GM23338 (cell line): ENCODE measurements around the gene GDA. TPM values are rescaled to one million over a fixed set of nuclear protein-coding genes. Genes with fewer than 3 reads are reported as not detected.

Experiments used
- ATAC-seq: fragments of 200-7000 bp; cut with Tn5 transposase; 3 replicates; pipeline ENCODE4 v1.9.1; 2020
- DNase-seq: peaks from one replicate; pipeline ENCODE4 v3.0.0-alpha.2; 2015; ENCODE audit warnings: low spot score
- H2AFZ ChIP-seq: fragments of 200-600 bp; sonication (generic); 2 replicates; pipeline ENCODE4 v1.8.0; 2016; ENCODE audit warnings: antibody characterized with exemption, mild to moderate bottlenecking, moderate library complexity
- H3F3A ChIP-seq: fragments of 200-600 bp; sonication (generic); replicated peaks from 2 replicates; pipeline ENCODE4 v1.8.0; 2017; ENCODE audit warnings: antibody characterized with exemption, mixed run types, low read depth
- H3K27ac ChIP-seq: fragments of 200-600 bp; sonication (generic); 2 replicates; pipeline ENCODE4 v1.6.1; 2016; ENCODE audit warnings: low read depth
- H3K27me3 ChIP-seq: fragments of 200-600 bp; sonication (generic); 2 replicates; pipeline ENCODE4 v1.8.0; 2016; ENCODE audit warnings: mild to moderate bottlenecking, mixed run types, moderate library complexity; ENCODE audit not compliant: insufficient read depth
- H3K36me3 ChIP-seq: fragments of 200-600 bp; sonication (generic); 2 replicates; pipeline ENCODE4 v1.8.0; 2016; ENCODE audit warnings: mild to moderate bottlenecking; ENCODE audit not compliant: insufficient read depth
- H3K4me1 ChIP-seq: fragments of 200-600 bp; sonication (generic); 2 replicates; pipeline ENCODE4 v1.8.0; 2016; ENCODE audit warnings: mild to moderate bottlenecking, moderate library complexity; ENCODE audit not compliant: insufficient read depth
- H3K4me2 ChIP-seq: fragments of 200-600 bp; sonication (generic); 2 replicates; pipeline ENCODE4 v1.7.1; 2017; ENCODE audit warnings: mixed run types
- H3K4me3 ChIP-seq: fragments of 200-600 bp; sonication (generic); 2 replicates; pipeline ENCODE4 v1.6.1; 2016; ENCODE audit warnings: mixed run types
- H3K79me2 ChIP-seq: fragments of 200-600 bp; sonication (generic); replicated peaks from 2 replicates; pipeline ENCODE4 v1.8.0; 2017; ENCODE audit warnings: mild to moderate bottlenecking; ENCODE audit not compliant: insufficient read depth
- H3K9me2 ChIP-seq: fragments of 200-600 bp; sonication (generic); 2 replicates; pipeline ENCODE4 v1.8.0; 2017; ENCODE audit not compliant: insufficient read depth
- H4K20me1 ChIP-seq: fragments of 200-600 bp; sonication (generic); replicated peaks from 2 replicates; pipeline ENCODE4 v1.8.0; 2017; ENCODE audit warnings: mild to moderate bottlenecking; ENCODE audit not compliant: insufficient read depth
- H3K27ac Mint-ChIP-seq: 2 replicates; pipeline ENCODE4 v1.8.0; 2020; ENCODE audit warnings: inconsistent platforms, mild to moderate bottlenecking, moderate library complexity, mixed read lengths
- H3K27me3 Mint-ChIP-seq: 3 replicates; pipeline ENCODE4 v1.8.0; 2022; ENCODE audit warnings: low read depth, mild to moderate bottlenecking, moderate library complexity, mixed read lengths, inconsistent platforms; ENCODE audit not compliant: insufficient read depth, poor library complexity
- H3K36me3 Mint-ChIP-seq: 3 replicates; pipeline ENCODE4 v1.8.0; 2021; ENCODE audit warnings: low read depth, mild to moderate bottlenecking, inconsistent platforms, moderate library complexity, mixed read lengths
- H3K4me1 Mint-ChIP-seq: 3 replicates; pipeline ENCODE4 v1.8.0; 2020; ENCODE audit warnings: mild to moderate bottlenecking, inconsistent platforms, mixed read lengths
- H3K4me3 Mint-ChIP-seq: 3 replicates; pipeline ENCODE4 v1.8.0; 2021; ENCODE audit warnings: moderate library complexity, mild to moderate bottlenecking, inconsistent platforms, mixed read lengths
- H3K9me3 Mint-ChIP-seq: 3 replicates; pipeline ENCODE4 v1.8.0; 2020; ENCODE audit warnings: moderate library complexity, mild to moderate bottlenecking, inconsistent platforms, mixed read lengths
- CREB1 ChIP-seq: fragments of 250-450 bp; sonication (Bioruptor Pico); IDR thresholded peaks from 2 replicates; pipeline ENCODE4 v1.5.0; 2020; ENCODE audit warnings: low read depth, mild to moderate bottlenecking, moderate library complexity
- EZH2 ChIP-seq: fragments of 200-600 bp; sonication (generic); IDR thresholded peaks from one replicate; pipeline ENCODE4 v1.8.0; 2017; ENCODE audit warnings: antibody characterized with exemption, mild to moderate bottlenecking, low read depth; ENCODE audit not compliant: unreplicated experiment
- EZH2phosphoT487 ChIP-seq: fragments of 200-600 bp; sonication (generic); IDR thresholded peaks from one replicate; pipeline ENCODE4 v1.8.1; 2018; ENCODE audit warnings: antibody characterized with exemption; ENCODE audit not compliant: unreplicated experiment
- JUNB ChIP-seq: IDR thresholded peaks from one replicate; pipeline ENCODE4 v1.6.1; 2016; ENCODE audit warnings: antibody characterized with exemption; ENCODE audit not compliant: unreplicated experiment
- NANOG ChIP-seq: IDR thresholded peaks from 2 replicates; pipeline ENCODE4 v1.6.1; 2016; ENCODE audit warnings: antibody characterized with exemption, borderline replicate concordance
- POLR2AphosphoS5 ChIP-seq: IDR thresholded peaks from 2 replicates; pipeline ENCODE4 v1.6.1; 2016; ENCODE audit warnings: antibody characterized with exemption, low read depth
- STAT1 ChIP-seq: IDR thresholded peaks from one replicate; pipeline ENCODE4 v1.6.1; 2016; ENCODE audit warnings: antibody characterized with exemption; ENCODE audit not compliant: unreplicated experiment
- ZNF114 ChIP-seq: fragments of 250-450 bp; sonication (Bioruptor Pico); IDR thresholded peaks from 2 replicates; pipeline ENCODE4 v1.5.0; 2020; ENCODE audit warnings: mild to moderate bottlenecking, moderate library complexity
- ZNF331 ChIP-seq: fragments of 250-450 bp; sonication (Bioruptor Pico); IDR thresholded peaks from 2 replicates; pipeline ENCODE4 v1.5.0; 2020; ENCODE audit warnings: low read depth, mild to moderate bottlenecking, moderate library complexity
- polyA plus RNA-seq: library from polyadenylated mRNA; unstranded; fragments of >200 nt; fragmentation: Nextera tagmentation; extraction: Ambion mirVana; gene quantifications from 2 replicates; pipeline ENCODE4 v1.2.1, GENCODE V29; 2016
- total RNA-seq: library from RNA; depleted of rRNA; stranded (reverse); fragments of >200 nt; shearing (Covaris generic); gene quantifications from 2 replicates; pipeline ENCODE4 v1.2.3, GENCODE V29; 2014
- TF ChIP-seq, protein P1 (sequence below): fragments of 250-450 bp; sonication (Bioruptor Pico); IDR thresholded peaks from 2 replicates; pipeline ENCODE4 v1.5.0; 2020; ENCODE audit warnings: mild to moderate bottlenecking, moderate library complexity
- TF ChIP-seq, protein P2 (sequence below), 2 experiments: fragments of 200-600 bp in 1 of 2; sonication (generic) in 1 of 2; conservative IDR thresholded peaks; 2 replicates each; pipeline versions ENCODE4 v1.5.1 to v1.6.1; 2016 to 2017; ENCODE audit warnings: antibody characterized with exemption in 2 of 2, low read depth in 2 of 2, mild to moderate bottlenecking in 2 of 2, moderate library complexity in 1 of 2
- TF ChIP-seq, protein P3 (sequence below): IDR thresholded peaks from one replicate; pipeline ENCODE4 v1.6.1; 2018; ENCODE audit warnings: antibody characterized with exemption; ENCODE audit not compliant: unreplicated experiment
- TF ChIP-seq, protein P4 (sequence below): IDR thresholded peaks from 2 replicates; pipeline ENCODE4 v1.6.1; 2016; ENCODE audit warnings: antibody characterized with exemption

The GDA gene
- total and polyA plus RNA-seq, 2 experiments from 2014 or later: 4.0 to 5.8 TPM

DNA sequence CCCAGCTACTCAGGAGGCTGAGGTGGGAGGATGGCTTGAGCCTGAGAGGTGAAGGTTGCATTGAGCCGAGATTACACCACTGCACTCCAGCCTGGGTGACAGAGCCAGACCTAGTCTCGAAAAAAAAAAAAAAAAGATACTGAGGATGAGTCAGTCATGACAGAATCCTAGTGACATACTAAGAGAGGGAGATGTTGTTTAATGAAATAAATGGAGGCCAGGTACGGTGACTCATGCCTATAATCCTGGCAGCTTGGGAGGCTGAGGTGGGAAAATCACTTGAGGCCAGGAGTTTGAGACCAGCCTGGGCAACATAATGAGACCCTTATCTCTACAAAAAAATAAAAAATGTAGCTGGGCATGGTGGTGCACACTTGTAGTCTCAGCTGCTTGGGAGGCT, 108.6 kb downstream of the GDA start:
- Histone ChIP-seq H3K9me2 (0 out of 2 replicates have a peak, but pooled peaks cover 3% of the 10 kb centered on the region), H4K20me1 (no peaks in the 10 kb centered on the region), H3K4me2 (no peak overlapping the region), H3K27me3 (no peaks in the 10 kb centered on the region), H3K36me3 (0 out of 2 replicates have a peak, but pooled peaks cover 5% of the 10 kb centered on the region), H3K4me1 (no peaks in the 10 kb centered on the region), H2AFZ (no peak overlapping the region), H3K4me3 (no peak overlapping the region), H3K79me2 (no peaks in the 10 kb centered on the region), H3K27ac (no peak overlapping the region), H3F3A (no peaks in the 10 kb centered on the region)
- no peaks in the 10 kb centered on the region for H3K36me3 Mint-ChIP-seq
- TF ChIP-seq, protein P1, sequence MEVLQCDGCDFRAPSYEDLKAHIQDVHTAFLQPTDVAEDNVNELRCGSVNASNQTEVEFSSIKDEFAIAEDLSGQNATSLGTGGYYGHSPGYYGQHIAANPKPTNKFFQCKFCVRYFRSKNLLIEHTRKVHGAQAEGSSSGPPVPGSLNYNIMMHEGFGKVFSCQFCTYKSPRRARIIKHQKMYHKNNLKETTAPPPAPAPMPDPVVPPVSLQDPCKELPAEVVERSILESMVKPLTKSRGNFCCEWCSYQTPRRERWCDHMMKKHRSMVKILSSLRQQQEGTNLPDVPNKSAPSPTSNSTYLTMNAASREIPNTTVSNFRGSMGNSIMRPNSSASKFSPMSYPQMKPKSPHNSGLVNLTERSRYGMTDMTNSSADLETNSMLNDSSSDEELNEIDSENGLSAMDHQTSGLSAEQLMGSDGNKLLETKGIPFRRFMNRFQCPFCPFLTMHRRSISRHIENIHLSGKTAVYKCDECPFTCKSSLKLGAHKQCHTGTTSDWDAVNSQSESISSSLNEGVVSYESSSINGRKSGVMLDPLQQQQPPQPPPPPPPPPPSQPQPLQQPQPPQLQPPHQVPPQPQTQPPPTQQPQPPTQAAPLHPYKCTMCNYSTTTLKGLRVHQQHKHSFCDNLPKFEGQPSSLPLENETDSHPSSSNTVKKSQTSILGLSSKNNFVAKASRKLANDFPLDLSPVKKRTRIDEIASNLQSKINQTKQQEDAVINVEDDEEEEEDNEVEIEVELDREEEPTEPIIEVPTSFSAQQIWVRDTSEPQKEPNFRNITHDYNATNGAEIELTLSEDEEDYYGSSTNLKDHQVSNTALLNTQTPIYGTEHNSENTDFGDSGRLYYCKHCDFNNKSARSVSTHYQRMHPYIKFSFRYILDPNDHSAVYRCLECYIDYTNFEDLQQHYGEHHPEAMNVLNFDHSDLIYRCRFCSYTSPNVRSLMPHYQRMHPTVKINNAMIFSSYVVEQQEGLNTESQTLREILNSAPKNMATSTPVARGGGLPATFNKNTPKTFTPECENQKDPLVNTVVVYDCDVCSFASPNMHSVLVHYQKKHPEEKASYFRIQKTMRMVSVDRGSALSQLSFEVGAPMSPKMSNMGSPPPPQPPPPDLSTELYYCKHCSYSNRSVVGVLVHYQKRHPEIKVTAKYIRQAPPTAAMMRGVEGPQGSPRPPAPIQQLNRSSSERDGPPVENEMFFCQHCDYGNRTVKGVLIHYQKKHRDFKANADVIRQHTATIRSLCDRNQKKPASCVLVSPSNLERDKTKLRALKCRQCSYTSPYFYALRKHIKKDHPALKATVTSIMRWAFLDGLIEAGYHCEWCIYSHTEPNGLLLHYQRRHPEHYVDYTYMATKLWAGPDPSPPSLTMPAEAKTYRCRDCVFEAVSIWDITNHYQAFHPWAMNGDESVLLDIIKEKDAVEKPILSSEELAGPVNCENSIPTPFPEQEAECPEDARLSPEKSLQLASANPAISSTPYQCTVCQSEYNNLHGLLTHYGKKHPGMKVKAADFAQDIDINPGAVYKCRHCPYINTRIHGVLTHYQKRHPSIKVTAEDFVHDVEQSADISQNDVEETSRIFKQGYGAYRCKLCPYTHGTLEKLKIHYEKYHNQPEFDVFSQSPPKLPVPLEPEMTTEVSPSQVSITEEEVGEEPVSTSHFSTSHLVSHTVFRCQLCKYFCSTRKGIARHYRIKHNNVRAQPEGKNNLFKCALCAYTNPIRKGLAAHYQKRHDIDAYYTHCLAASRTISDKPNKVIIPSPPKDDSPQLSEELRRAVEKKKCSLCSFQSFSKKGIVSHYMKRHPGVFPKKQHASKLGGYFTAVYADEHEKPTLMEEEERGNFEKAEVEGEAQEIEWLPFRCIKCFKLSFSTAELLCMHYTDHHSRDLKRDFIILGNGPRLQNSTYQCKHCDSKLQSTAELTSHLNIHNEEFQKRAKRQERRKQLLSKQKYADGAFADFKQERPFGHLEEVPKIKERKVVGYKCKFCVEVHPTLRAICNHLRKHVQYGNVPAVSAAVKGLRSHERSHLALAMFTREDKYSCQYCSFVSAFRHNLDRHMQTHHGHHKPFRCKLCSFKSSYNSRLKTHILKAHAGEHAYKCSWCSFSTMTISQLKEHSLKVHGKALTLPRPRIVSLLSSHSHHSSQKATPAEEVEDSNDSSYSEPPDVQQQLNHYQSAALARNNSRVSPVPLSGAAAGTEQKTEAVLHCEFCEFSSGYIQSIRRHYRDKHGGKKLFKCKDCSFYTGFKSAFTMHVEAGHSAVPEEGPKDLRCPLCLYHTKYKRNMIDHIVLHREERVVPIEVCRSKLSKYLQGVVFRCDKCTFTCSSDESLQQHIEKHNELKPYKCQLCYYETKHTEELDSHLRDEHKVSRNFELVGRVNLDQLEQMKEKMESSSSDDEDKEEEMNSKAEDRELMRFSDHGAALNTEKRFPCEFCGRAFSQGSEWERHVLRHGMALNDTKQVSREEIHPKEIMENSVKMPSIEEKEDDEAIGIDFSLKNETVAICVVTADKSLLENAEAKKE (CRISPR knock-in tag): no peak
- TF ChIP-seq ZNF331 (CRISPR knock-in tag): no peak
- TF ChIP-seq EZH2phosphoT487: no peak
- no peak for TF ChIP-seq ZNF114
- TF ChIP-seq EZH2: no peak
- TF ChIP-seq, protein P2, sequence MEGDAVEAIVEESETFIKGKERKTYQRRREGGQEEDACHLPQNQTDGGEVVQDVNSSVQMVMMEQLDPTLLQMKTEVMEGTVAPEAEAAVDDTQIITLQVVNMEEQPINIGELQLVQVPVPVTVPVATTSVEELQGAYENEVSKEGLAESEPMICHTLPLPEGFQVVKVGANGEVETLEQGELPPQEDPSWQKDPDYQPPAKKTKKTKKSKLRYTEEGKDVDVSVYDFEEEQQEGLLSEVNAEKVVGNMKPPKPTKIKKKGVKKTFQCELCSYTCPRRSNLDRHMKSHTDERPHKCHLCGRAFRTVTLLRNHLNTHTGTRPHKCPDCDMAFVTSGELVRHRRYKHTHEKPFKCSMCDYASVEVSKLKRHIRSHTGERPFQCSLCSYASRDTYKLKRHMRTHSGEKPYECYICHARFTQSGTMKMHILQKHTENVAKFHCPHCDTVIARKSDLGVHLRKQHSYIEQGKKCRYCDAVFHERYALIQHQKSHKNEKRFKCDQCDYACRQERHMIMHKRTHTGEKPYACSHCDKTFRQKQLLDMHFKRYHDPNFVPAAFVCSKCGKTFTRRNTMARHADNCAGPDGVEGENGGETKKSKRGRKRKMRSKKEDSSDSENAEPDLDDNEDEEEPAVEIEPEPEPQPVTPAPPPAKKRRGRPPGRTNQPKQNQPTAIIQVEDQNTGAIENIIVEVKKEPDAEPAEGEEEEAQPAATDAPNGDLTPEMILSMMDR (conservative IDR thresholded peaks at IDR 0.05; ENCODE audit: low read depth in 2 of 2): no peak
- TF ChIP-seq JUNB: no peak
- TF ChIP-seq POLR2AphosphoS5: no peak
- TF ChIP-seq CREB1 (CRISPR knock-in tag): no peak
- no peak for TF ChIP-seq STAT1
- TF ChIP-seq, protein P3, sequence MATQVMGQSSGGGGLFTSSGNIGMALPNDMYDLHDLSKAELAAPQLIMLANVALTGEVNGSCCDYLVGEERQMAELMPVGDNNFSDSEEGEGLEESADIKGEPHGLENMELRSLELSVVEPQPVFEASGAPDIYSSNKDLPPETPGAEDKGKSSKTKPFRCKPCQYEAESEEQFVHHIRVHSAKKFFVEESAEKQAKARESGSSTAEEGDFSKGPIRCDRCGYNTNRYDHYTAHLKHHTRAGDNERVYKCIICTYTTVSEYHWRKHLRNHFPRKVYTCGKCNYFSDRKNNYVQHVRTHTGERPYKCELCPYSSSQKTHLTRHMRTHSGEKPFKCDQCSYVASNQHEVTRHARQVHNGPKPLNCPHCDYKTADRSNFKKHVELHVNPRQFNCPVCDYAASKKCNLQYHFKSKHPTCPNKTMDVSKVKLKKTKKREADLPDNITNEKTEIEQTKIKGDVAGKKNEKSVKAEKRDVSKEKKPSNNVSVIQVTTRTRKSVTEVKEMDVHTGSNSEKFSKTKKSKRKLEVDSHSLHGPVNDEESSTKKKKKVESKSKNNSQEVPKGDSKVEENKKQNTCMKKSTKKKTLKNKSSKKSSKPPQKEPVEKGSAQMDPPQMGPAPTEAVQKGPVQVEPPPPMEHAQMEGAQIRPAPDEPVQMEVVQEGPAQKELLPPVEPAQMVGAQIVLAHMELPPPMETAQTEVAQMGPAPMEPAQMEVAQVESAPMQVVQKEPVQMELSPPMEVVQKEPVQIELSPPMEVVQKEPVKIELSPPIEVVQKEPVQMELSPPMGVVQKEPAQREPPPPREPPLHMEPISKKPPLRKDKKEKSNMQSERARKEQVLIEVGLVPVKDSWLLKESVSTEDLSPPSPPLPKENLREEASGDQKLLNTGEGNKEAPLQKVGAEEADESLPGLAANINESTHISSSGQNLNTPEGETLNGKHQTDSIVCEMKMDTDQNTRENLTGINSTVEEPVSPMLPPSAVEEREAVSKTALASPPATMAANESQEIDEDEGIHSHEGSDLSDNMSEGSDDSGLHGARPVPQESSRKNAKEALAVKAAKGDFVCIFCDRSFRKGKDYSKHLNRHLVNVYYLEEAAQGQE: no peak
- TF ChIP-seq, protein P4, sequence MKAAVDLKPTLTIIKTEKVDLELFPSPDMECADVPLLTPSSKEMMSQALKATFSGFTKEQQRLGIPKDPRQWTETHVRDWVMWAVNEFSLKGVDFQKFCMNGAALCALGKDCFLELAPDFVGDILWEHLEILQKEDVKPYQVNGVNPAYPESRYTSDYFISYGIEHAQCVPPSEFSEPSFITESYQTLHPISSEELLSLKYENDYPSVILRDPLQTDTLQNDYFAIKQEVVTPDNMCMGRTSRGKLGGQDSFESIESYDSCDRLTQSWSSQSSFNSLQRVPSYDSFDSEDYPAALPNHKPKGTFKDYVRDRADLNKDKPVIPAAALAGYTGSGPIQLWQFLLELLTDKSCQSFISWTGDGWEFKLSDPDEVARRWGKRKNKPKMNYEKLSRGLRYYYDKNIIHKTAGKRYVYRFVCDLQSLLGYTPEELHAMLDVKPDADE: no peak
- TF ChIP-seq NANOG: no peak
- no peak for DNase-seq
- peaks cover 6% of the 10 kb centered on the region; the same call in 2 of the 3 replicates for H3K4me1 Mint-ChIP-seq
- H3K27me3 Mint-ChIP-seq: no peaks in the 10 kb centered on the region
- H3K27ac Mint-ChIP-seq: no peak overlapping the region
- H3K4me3 Mint-ChIP-seq: no peak overlapping the region
- H3K9me3 Mint-ChIP-seq: no peaks in the 10 kb centered on the region
- no peak for ATAC-seq
